GM19395 (cell line): Measurements from ENCODE around the gene RASL11B.

Source experiments
- ATAC-seq: cut with Tn5 transposase; IDR thresholded peaks from one replicate; pipeline ENCODE4 v1.9.1; 2021; ENCODE audit warnings: mild to moderate bottlenecking, moderate library complexity; ENCODE audit not compliant: unreplicated experiment

Gene RASL11B

DNA sequence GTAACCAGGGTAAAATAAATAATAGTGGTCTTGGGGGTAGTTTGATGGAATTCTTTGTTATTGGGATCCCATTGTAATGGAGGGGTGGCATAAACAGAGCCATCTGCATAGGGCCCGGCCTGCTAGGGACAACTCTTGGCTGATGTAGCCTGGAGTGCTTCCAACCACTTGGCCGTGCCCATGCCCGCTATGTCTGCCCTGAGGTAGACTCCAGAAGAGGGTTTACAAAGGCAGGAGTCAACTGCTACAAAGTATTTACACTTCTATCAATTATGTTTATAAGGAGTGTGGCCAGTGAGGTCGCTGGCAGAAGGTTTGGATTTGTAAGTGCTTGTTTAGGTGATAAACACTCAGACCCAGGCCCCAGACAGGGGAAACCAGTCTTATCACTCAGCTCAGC lies 8.1 kb downstream of the RASL11B start:
- ATAC-seq: no peak

DNA sequence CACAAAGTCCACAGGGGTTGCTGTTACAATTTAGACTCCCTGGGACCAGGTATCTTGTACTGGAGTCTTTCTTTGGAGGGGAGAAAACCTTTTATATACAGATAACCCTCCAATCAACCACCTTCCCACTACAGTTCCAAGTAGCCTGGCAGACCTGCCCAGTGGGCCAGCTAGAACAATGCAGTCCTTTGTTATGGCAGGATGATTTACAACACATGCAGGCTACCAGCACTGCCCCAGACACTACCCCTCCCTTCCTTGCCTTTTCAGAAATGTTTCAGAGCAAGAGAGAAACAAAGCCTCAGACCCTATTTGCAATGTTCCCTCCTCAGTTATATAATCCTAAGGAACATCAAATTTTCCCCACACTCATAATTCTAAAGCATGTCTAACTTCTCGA lies 11.1 kb downstream of the RASL11B start:
- ATAC-seq: no peak

DNA sequence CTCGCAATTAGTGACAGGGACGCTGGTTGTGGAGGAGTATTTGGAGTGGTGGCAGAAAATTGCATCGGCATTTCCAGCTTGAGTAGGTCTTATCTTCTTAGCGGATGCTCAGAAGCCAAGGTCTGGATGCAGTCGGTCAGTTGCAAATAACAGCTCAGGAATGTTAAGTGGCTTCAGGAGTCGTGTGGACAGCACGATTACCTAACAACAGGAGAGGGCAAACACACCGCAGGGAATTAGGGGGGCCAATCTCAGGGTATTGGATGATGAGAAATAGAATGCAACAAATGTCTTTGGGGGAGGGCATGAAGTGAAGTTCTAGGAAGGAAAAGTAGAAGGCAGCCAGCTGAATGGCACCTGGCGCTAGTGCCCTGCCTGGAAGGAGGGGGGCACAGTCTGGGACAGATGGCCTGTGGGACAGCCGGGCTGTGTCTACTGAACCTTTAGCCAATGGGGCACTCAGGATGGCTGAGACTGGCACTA lies 11.8 kb downstream of the RASL11B start:
- no peak for ATAC-seq

DNA sequence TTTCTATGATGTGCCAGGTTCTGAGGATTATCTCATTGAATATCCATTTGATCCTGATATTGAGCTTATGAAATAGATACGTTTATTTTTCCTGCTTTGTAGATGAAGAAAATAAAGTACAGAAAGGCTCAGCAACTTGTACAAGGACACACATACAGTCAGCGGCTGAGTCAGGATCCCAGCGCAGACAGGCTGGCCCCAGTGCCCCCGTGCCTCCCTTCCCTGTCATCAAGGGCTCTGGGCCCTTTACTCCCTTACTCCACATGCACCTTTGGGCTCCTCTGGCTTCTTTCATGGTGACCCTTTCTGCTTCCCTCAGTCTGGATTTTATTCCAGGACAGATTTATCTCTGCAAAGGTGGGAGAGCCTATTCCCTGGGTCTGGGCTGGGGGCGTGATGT lies 12.8 kb downstream of the RASL11B start:
- ATAC-seq: no peak

DNA sequence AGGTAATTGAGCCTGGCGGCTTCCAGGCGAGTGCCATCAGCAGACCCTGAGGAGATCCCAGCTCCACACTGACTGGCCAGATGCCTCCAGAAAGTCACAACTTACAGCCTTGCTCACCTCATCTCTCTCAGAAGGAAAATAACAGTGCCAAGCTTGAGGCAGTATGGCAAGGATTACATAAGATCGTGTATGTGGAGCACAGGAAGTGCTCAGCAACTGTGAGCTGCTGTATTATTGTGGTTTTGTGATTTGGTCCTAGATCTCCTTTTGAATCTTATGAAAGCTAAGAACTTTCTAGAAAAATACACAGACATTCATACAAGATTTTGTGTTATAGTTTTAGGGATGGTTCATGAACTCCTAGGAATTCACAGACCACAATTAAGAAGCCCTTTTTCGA lies 14.0 kb downstream of the RASL11B start:
- ATAC-seq: no peak

DNA sequence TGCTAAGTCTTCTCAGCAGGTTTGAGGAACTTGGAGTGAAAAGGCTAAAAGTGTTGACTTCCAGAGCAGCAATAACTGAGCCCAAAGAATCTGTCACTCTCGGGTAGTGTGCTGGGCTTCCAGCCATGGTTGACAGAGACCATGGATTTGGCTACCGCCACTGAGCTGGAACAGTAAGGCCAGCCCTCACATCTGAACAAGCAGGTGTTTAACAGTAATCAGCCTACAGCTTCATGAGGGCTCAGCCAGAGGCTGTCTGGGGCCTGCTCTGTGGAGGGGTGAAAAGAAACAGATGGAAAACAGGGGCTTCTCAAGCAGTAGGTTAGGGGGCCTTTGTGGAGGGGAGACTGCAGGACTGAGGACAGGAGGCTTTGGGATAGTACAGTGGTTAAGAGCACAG lies 14.9 kb downstream of the RASL11B start:
- ATAC-seq: no peak

DNA sequence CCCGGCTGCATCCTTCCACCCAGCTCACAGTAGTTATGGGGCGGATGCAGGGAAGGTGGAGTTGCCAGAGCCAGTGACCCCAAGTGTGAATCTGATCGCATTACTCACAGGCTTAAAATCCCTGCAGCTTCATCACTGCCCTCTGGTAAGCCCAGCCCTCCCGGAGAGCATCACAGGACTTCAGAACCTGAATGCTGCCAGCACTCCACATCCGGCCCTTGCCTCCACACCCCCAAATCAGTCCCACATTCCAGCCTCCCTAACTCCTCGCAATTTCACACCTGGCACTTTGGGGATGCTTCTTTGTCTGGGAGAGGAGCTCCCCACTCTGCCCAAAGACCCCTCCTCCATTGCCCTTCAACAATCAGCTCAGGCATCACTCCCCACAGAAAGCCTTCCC lies 15.6 kb downstream of the RASL11B start:
- no peak for ATAC-seq

DNA sequence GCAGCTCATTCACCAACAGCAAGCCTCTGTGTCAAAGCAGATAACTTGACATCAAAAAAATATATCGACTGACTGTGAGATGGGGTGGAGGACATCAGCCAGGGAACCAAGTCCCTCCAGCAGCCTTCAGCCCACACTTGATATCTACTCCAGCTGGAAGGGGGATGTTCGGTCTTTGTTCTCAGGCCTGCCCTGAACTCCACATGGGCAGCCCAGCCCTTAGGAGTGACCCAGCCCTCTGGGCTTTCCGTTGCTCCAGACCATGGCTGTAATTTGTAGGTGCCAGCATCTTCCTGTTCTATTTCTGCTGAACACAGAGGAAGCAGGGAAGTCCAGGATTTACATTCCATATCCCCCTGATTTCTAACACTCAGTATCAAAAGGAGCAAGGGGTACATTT lies 17.4 kb downstream of the RASL11B start:
- no peak for ATAC-seq

DNA sequence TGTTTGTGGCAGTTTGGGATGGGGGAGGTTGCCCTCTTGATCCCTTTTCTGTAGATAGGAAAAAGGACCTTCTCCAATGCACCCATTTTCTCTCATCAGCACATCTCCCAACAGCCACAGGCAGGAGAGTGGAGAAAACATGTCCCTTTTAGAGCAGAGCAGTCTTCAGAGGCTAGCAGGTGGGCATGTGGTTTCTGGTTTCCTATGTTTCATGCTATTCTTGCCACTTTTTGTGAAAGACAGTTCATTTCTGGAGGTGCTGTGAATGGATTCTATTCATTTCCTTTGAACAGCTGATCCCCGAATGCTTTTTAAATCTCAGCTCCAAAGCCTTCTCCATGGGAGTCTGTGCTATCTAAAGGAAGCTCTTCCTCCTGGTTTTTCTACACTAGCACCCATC lies 18.9 kb downstream of the RASL11B start:
- no peak for ATAC-seq

DNA sequence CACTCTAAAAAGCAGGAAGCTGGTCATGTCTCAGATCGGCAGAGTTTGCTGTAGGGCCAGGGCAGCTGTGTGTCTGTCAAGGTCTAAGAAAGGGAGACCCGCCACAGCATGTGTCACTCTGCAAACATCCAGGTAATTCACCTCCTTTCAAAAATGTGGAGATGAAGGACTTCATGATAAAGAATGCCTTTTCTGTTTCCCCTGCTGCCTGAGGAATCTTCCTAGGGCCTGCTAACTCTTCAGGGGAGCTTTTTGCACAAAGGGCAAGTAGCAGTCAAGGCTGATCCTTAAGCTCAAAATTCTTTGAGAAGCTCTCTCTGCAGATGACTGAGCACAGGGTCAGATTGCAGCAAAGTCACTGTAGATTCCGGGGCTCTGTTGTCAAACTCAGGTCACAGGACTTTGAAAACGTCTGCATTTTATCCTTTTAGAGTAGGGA lies 21.1 kb downstream of the RASL11B start:
- ATAC-seq: no peak

DNA sequence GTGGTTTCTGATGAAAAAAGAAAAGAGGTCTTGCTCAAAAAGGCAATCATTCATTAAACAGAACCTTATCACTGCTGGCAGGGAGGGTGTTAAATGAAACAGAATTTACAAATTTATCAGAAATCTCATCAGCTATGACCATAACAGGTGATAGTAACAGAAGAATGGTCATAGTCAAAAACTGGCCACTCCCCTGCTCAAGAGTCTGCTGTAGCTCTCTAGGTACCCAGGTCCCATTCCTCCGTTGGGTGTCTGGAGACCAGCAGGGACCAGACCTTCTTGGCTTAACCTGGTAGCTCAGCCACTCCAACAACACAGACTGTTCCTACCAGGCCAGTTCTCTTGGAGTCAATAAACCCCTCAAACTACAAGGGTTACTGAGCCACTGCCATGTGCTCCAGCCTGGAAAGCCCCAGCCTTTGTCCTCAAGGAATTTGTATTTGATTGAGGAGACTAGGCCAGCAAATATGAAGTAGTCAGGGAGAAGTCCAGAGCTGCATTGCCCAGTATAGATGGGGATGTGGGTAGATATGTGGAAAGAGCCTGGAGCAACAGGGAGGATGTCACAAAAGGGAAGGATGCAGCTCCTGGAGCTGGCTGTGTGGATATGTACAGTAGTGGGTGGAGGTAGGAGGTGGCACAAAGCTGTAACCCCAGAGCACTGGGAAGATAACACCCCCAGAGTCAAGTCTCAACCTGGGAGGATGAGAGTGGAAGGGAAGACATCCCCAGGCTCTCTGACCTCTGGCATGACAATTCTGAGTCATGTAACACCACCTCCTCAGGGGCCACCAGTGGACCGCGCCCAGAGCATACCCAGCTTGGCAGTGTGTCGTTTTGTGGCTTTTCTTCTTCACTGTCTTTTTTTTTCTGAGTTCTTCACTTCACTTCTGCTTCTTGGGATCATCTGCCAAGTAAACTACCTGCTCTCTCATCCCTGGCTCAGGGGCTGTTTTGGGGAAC lies 21.9 kb downstream of the RASL11B start:
- no peak for ATAC-seq

DNA sequence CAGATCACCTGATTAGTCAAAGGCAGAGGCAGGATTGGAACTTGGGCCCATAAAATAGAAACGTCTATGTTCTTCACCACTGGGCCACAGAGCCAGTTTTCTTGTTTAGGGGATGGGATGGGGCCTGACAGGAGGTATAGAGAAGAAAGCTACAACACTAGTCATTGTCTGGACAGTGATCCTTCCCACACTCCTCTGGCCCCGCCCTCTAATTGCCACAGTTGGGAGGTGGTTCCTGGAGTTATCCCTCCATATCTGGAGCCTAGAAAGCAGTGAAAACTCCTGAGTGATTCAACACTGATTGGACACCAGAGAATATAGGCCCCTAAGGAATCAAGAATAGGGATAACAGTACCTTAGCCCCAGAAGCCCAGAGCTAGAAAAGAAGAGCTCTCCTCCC lies 22.9 kb downstream of the RASL11B start:
- ATAC-seq: no peak

DNA sequence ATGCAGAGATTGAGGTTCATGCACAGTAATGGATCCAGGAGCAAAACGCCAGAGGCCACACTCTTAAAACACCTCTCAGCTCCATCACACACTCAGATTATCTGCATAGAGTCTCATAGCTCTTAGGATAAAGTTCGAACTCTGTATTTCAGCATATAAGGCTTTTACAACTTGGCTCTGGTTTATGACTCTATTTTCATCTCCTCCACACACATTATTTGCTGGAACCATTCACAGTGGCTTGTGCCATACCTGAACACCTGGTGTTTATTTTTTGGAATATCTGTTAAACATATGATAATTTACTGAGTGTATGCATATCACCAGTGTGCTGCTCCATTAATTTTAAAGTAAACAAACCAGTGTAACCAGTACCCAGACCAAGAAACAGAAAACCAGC lies 27.2 kb downstream of the RASL11B start:
- no peak for ATAC-seq

DNA sequence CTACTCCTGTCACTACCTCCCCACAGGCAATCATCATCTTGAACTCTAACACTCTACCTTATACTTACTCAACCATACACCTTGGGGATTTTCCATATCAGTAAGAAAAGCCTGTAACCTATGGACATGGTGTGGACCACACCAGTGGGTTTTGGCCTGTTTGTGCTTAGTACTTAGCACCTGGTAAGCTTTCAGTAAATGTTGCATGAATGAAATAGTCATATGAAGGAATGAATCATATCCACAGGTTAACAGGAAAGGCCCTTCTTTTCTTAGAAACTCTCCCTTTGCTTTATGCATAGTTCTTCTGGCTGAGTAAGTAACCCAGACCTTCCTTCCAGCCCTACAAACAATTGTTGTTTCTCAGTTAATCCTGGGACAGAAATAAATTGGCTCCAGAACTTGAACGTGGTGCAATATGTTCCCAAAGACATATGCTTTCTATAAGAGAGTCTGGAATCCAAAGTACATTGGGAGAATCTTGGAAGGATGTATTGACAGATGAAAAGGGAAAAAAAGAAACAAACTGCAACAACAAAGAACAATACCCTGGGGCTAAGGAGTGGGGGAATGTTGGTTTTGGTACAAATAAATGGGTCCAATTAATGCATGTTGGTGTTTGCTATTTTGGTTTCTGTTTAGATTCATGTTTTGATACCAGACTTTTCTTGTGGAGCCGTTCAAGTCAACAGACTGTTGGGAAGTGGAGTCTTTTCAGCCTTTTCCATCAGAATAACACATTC lies 27.8 kb downstream of the RASL11B start:
- ATAC-seq: no peak

DNA sequence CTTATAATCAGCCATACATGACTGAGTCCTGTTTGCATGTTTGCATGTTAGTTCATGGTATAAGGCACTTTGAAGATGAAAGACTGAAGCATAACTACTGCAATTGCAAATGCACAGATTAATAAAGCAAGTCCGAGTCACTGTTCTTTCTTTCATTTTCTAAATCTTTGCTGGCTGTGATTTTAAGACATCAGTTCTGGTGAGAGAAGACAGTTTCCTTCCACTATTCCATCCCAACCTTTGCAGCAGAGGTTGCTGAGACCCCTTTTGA lies 28.3 kb downstream of the RASL11B start:
- no peak for ATAC-seq

DNA sequence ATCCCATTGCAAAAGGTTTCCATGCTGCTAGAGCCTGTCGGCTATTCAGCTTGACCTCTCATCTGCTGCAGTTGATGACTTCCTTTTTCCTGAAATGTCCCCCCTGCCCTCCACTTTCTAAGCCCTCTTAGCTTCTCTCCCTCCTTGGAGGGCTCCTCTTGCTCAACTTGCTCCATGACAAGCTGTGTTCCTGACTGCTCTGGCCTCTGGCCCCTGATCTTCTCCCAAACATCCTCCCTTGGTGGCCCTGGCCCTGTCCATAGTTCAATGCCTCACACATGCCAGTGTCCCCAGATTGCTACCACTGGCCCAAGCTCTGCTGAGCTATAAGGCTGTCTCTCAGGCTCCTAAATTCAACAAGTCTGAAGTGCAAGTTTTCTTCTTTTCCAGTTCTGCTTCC lies 29.6 kb downstream of the RASL11B start:
- no peak for ATAC-seq

DNA sequence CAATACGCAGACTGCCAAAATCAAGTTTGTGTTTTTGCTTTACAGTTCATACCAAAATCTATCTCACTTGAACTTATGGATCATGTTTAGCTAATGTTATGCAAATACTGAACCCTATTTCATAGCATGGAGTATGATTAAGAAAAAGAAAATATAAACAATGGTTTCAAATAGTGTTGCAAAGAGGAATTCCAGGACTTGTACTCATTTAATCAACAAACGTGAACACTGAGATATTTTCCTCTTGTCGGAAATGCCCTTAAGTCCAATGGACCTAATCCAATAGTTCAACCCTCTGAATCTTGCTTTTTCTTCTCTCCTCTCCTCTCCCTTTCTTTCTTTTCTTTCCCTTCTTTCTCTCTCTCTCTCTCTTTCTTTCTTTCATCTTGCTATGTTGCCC lies 30.8 kb downstream of the RASL11B start:
- ATAC-seq: no peak

DNA sequence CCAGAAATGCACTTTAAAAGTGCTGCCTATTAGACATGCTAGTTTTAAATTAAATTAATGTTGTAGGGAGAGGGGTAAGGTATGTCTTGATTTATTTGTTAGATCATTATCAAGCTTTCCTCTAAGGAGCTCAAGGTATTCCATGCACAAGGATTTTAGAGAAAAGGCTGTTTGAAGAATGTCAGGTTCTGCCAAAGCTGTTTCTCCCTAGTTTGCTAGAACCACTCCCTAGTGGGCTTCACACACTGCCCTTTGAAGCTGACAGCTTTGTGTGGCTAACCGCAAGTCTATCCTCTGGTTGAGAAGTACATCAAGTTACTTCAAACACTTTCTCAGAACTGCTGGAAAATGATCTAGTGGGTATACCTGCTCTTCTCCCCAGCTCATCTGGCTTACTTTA lies 32.3 kb downstream of the RASL11B start:
- ATAC-seq: no peak

DNA sequence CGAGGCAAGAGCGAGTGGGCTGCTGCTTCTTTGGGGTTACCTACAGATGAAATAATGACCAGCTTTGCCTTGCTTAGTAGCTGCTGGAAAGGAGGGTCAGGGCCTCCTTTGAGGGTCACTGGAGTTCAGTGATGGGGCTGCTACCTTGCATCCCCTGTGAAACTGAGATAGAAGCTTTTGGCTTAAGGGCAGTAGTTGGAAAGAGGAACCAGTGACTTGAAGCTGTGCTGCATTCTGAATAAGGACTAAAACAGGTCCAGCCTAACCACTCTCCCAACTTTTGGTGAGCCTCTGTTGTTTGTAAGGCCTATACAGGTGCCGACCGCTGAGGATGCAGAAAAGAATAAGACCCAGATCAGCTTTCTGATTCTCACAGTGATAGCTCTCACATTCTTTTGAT lies 41.2 kb downstream of the RASL11B start:
- ATAC-seq: no peak

DNA sequence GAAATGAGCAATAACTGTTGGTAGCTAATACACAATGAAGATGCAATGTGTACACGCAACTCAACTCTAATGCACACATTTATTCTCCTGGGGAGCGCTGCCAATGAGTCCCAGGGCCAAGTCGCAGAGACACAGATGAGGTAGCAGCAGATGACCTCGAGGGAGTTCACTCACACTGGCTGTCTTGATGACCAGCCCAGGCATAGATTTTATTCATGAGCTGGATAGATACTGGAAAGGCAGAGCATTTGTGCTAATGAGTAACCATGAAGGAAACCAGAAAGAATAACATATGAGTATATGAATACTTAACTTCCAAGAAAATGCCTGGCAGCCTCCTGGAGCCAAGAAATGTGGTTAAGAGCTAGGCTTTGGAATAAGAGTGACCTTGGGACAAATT lies 42.3 kb downstream of the RASL11B start:
- ATAC-seq: no peak

DNA sequence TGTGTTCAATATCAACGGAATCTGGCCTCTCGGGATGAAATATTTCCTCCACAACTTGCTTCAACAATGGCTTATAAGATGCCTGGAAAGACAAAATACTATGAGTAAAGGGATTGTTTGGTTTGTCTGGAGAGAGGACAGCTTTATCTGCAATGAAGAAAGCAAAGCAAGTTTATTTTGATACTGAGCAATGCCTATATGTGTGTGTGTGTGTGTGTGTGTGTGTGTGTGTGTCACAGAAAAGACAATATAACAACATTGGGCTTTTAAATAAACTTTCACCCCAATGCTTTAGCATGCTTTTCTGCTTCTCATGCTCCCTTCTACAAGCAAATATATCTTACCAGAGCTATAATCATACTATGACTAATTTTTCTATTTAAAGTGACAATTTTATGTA lies 45.4 kb downstream of the RASL11B start:
- no peak for ATAC-seq

DNA sequence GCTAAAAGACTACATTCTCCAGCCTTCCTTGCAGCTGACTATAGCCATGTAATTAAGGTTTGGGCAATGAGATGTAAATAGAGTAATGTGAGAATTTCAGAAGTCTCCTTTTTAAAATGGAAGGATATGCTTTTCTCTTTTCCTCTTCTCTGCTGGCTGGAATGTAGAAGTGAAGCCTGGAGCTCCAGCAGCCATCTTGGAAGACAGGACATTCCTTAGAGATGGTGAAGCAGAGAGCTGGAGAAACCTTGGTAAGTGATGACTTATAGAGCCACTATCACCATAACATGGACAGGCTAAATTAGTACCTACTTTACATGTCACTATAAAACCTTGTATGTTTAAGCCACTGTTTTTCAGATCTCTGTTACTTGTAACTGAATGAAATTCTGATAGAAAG lies 48.0 kb downstream of the RASL11B start:
- no peak for ATAC-seq
